ENCODE results near the gene LAMTOR2.

- TF ChIP-seq EP300 (conservative IDR thresholded peaks at IDR 0.05; ENCODE audit: poor library complexity, severe bottlenecking) = no peak
- no peak for TF ChIP-seq CTCF (IDR thresholded peaks at IDR 0.05; ENCODE audit: poor library complexity, severe bottlenecking)
These were observed 20.6 kb downstream of the LAMTOR2 start for GRCh38 chr1:156075162-156075561.
